Endodermal cell (in vitro differentiated cells): ENCODE results near the gene GPS1. TPM values are rescaled to one million over a fixed set of nuclear protein-coding genes. Genes with fewer than 3 reads are reported as not detected.

ENCODE experiments used
- DNase-seq: peaks from one replicate; pipeline ENCODE4 v3.0.0-alpha.2; 2017
- H3K27ac ChIP-seq: 2 replicates; pipeline ENCODE4 v1.5.1; 2013; ENCODE audit warnings: mild to moderate bottlenecking, low read depth, low read length, moderate library complexity
- H3K27me3 ChIP-seq: 2 replicates; pipeline ENCODE4 v1.6.1; 2013; ENCODE audit warnings: mild to moderate bottlenecking, low read length, moderate library complexity; ENCODE audit not compliant: insufficient read depth, control insufficient read depth, poor library complexity, severe bottlenecking
- H3K36me3 ChIP-seq: 2 replicates; pipeline ENCODE4 v1.7.0; 2013; ENCODE audit warnings: mild to moderate bottlenecking, low read length, moderate library complexity; ENCODE audit not compliant: control insufficient read depth, insufficient read depth
- H3K4me1 ChIP-seq: one replicate; pipeline ENCODE4 v1.7.0; 2013; ENCODE audit warnings: low read length; ENCODE audit not compliant: control insufficient read depth, insufficient read depth
- H3K4me3 ChIP-seq: 2 replicates; pipeline ENCODE4 v1.5.1; 2013; ENCODE audit warnings: mild to moderate bottlenecking, low read length, moderate library complexity
- H3K9ac ChIP-seq: 2 replicates; pipeline ENCODE4 v1.6.1; 2013; ENCODE audit warnings: mild to moderate bottlenecking, low read length, moderate library complexity; ENCODE audit not compliant: poor library complexity, severe bottlenecking; ENCODE audit errors: extremely low read depth
- H3K9me3 ChIP-seq: 2 replicates; pipeline ENCODE4 v1.6.1; 2013; ENCODE audit warnings: mild to moderate bottlenecking, low read length, moderate library complexity; ENCODE audit not compliant: control insufficient read depth
- H3K27ac Mint-ChIP-seq: 2 replicates; pipeline ENCODE4 v1.8.0; 2020; ENCODE audit warnings: mixed read lengths
- H3K27me3 Mint-ChIP-seq: 2 replicates; pipeline ENCODE4 v1.8.0; 2021; ENCODE audit warnings: mild to moderate bottlenecking, mixed read lengths; ENCODE audit not compliant: insufficient read depth
- H3K36me3 Mint-ChIP-seq: 2 replicates; pipeline ENCODE4 v1.8.0; 2020; ENCODE audit warnings: low read depth, mixed read lengths
- H3K4me1 Mint-ChIP-seq: 2 replicates; pipeline ENCODE4 v1.8.0; 2020; ENCODE audit warnings: mixed read lengths
- H3K4me3 Mint-ChIP-seq: 2 replicates; pipeline ENCODE4 v1.8.0; 2020; ENCODE audit warnings: mild to moderate bottlenecking, moderate library complexity, mixed read lengths
- H3K9me3 Mint-ChIP-seq: 2 replicates; pipeline ENCODE4 v1.8.0; 2020; ENCODE audit warnings: mild to moderate bottlenecking, mixed read lengths
- CTCF ChIP-seq: fragments of 200-600 bp; sonication (generic); conservative IDR thresholded peaks from 2 replicates; pipeline ENCODE4 v1.5.0; 2021; ENCODE audit warnings: antibody characterized with exemption, mild to moderate bottlenecking
- WGBS, 2 experiments: methylation state at CpG; one replicate each; pipeline versions ENCODE4 v1.1.5 to v1.1.7; 2013; ENCODE audit warnings: missing lambda C conversion rate in 2 of 2, mixed read lengths in 1 of 2; ENCODE audit not compliant: insufficient coverage in 1 of 2, insufficient read length in 1 of 2; 5-methylcytosine and 5-hydroxymethylcytosine counted together
- total RNA-seq, 2 donors: library from RNA; stranded (reverse); fragmentation: NEBNext Ultra II Directional in 1 of 2; extraction: Animal tissue kit (Norgen Biotek cat#: 25700) in 1 of 2; gene quantifications; 2 replicates in 1 of 2; 3 replicates in 1 of 2; pipeline ENCODE4 v1.2.1, GENCODE V29; 2021

GPS1 gene
- total RNA-seq, 2 donors from 2014 or later: 152 to 153 TPM

GRCh38 chr17:82031303-82031884 is 20.3 kb upstream of the GPS1 start, which contains the start of gene RAC3:
TSS of gene RAC3 (plus strand) at chr17:82031678. CDS start at chr17:82031762, 84 bp downstream.
- H3K36me3 Mint-ChIP-seq: peaks cover 13% of the 10 kb centered on the region
- H3K9me3 Mint-ChIP-seq: no peaks in the 10 kb centered on the region
- Histone ChIP-seq H3K4me1 (no peaks in the 10 kb centered on the region), H3K4me3 (peak within 1 kb of the TSS; percentile 75), H3K9me3 (no peaks in the 10 kb centered on the region), H3K9ac (no peak within 1 kb of the TSS), H3K27me3 (no peaks in the 10 kb centered on the region), H3K36me3 (no peaks in the 10 kb centered on the region), H3K27ac (no peak within 1 kb of the TSS)
- no peaks in the 10 kb centered on the region for H3K27me3 Mint-ChIP-seq
- H3K4me1 Mint-ChIP-seq: no peaks in the 10 kb centered on the region
- H3K27ac Mint-ChIP-seq: no peak within 1 kb of the TSS
- DNase-seq: peak; percentile 85
- H3K4me3 Mint-ChIP-seq: peak within 1 kb of the TSS; percentile 55
- 0 to 3% methylated on average over 21 to 91 of the region's 96 CpGs for WGBS, 2 experiments
- no peak for TF ChIP-seq CTCF

DNA sequence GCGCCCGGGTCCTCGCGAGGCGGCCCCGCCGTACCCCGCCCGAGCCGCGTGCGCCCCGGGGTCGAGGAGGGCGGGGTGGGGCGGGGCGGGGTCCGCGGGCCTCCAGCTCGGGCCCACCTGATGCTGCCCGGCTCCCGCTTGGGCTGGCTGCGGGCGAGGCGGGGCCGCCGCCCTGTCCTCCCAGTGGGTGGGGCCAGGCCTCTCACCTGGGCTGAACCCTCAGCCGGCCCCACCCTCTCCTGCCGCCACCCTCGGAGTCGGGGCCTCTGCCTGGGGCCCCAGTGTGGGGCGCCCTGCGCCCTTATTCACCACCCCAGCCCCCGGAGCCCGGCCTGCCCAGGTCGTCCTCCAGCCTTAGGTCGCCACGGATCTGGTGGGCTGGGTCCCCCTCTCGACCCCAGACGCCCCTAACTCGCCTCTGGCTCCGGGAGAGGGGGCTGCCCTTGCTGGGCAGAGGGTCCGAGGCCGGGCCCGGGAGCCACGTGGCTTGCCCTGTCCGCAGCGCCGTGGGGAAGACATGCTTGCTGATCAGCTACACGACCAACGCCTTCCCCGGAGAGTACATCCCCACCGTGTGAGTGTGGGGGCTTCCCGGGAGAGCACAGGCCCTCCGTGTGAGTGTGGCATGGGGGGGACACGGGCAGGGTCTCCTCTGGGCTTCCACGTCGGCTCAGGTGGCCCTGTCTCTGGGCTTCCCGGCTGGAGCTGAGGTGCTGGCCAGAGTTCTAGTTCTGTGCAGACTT is 19.6 kb upstream of the GPS1 start:
- peak overlapping the region; percentile 52 for H3K4me3 Mint-ChIP-seq
- Histone ChIP-seq H3K9ac (no peak overlapping the region), H3K4me3 (peak overlapping the region; percentile 75), H3K27ac (no peak overlapping the region), H3K4me1 (no peaks in the 10 kb centered on the region), H3K9me3 (no peaks in the 10 kb centered on the region), H3K36me3 (no peaks in the 10 kb centered on the region), H3K27me3 (no peaks in the 10 kb centered on the region)
- TF ChIP-seq CTCF: no peak
- H3K9me3 Mint-ChIP-seq: no peaks in the 10 kb centered on the region
- H3K27me3 Mint-ChIP-seq: no peaks in the 10 kb centered on the region
- peak; percentile 93 for DNase-seq
- no peak overlapping the region for H3K27ac Mint-ChIP-seq
- H3K4me1 Mint-ChIP-seq: no peaks in the 10 kb centered on the region
- 2 to 12% methylated on average over 10 to 58 of the region's 59 CpGs for WGBS, 2 experiments
- H3K36me3 Mint-ChIP-seq: peaks cover 12% of the 10 kb centered on the region

- peaks cover 4% of the 10 kb centered on the region for H3K4me1 Mint-ChIP-seq
- no peak overlapping the region for H3K4me3 ChIP-seq
- H3K27ac ChIP-seq: no peak overlapping the region
- no peaks in the 10 kb centered on the region for H3K27me3 ChIP-seq
- H3K27me3 Mint-ChIP-seq: peaks cover 4% of the 10 kb centered on the region
- no peak overlapping the region for H3K9ac ChIP-seq
- WGBS, 2 experiments: 95 to 100% methylated on average over 12 to 38 of the region's 38 CpGs
- no peaks in the 10 kb centered on the region for H3K9me3 ChIP-seq
- peaks cover 2% of the 10 kb centered on the region for H3K9me3 Mint-ChIP-seq
- no peak for DNase-seq
- peaks cover 5% of the 10 kb centered on the region for H3K36me3 Mint-ChIP-seq
- no peak overlapping the region for H3K27ac Mint-ChIP-seq
- no peak overlapping the region for H3K4me3 Mint-ChIP-seq
- no peaks in the 10 kb centered on the region for H3K4me1 ChIP-seq
- no peak for TF ChIP-seq CTCF
- H3K36me3 ChIP-seq: no peaks in the 10 kb centered on the region
These were observed 18.2 kb upstream of the GPS1 start for GRCh38 chr17:82033359-82034085.
